DND-41 (cell line): ENCODE results near the gene DOCK8.

Experiments
- EZH2 ChIP-seq: IDR thresholded peaks from 3 replicates; pipeline ENCODE4 v1.6.1; 2012; ENCODE audit warnings: borderline replicate concordance, low read depth, mild to moderate bottlenecking, moderate library complexity, low read length, inconsistent platforms; ENCODE audit not compliant: severe bottlenecking
- TF ChIP-seq, protein P1 (sequence below): IDR thresholded peaks from 2 replicates; pipeline ENCODE4 v1.5.1; 2012; ENCODE audit warnings: borderline replicate concordance, low read length, moderate library complexity, mild to moderate bottlenecking; ENCODE audit not compliant: poor library complexity, severe bottlenecking; ENCODE audit errors: extremely low read depth

DNA sequence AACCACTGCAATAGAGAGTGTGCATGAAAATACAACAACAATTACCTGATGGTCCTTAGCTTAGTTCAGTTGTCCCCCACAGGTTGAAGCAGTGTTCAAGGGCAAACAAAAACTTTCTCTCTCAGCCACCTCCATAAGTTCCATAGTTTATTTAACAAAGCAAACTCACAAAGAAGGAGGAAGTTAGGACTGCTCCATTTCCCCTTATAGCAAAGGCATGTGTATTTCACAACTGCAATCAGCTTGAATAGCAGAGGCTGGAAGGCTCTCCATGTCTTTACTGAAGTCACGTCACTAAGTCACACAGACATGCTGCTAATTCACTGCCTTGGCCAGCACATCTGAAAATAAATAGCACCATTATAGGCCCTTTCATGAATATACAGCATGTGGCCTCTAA is 43.3 kb downstream of the DOCK8 start:
- no peak for TF ChIP-seq EZH2
- TF ChIP-seq, protein P1, sequence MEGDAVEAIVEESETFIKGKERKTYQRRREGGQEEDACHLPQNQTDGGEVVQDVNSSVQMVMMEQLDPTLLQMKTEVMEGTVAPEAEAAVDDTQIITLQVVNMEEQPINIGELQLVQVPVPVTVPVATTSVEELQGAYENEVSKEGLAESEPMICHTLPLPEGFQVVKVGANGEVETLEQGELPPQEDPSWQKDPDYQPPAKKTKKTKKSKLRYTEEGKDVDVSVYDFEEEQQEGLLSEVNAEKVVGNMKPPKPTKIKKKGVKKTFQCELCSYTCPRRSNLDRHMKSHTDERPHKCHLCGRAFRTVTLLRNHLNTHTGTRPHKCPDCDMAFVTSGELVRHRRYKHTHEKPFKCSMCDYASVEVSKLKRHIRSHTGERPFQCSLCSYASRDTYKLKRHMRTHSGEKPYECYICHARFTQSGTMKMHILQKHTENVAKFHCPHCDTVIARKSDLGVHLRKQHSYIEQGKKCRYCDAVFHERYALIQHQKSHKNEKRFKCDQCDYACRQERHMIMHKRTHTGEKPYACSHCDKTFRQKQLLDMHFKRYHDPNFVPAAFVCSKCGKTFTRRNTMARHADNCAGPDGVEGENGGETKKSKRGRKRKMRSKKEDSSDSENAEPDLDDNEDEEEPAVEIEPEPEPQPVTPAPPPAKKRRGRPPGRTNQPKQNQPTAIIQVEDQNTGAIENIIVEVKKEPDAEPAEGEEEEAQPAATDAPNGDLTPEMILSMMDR, result no peak
